NCI-H526 (cell line): ENCODE data around the gene PTGIS.

Experiments
- DNase-seq, 2 experiments: peaks; one replicate each; lab custom pipeline; 2025; lab: John Stamatoyannopoulos, UW

The PTGIS gene

GRCh38 chr20:49529470-49529869 lies 38.5 kb downstream of the PTGIS start:
- no peak for DNase-seq

- no peak for DNase-seq
Measured at GRCh38 chr20:49526568-49526967, 41.4 kb downstream of the PTGIS start.

- no peak for DNase-seq
Measured at GRCh38 chr20:49526056-49526455, 41.9 kb downstream of the PTGIS start.

GRCh38 chr20:49523767-49524360 lies 44.1 kb downstream of the PTGIS start:
- no peak for DNase-seq

- no peak for DNase-seq
Measured at GRCh38 chr20:49521356-49521755, 46.6 kb downstream of the PTGIS start.

- DNase-seq: no peak
Measured at GRCh38 chr20:49519777-49520359, 48.1 kb downstream of the PTGIS start.

GRCh38 chr20:49519212-49519712 lies 48.7 kb downstream of the PTGIS start:
- DNase-seq: no peak

GRCh38 chr20:49518576-49518975 lies 49.4 kb downstream of the PTGIS start:
- DNase-seq: no peak

GRCh38 chr20:49517805-49518100 lies 50.2 kb downstream of the PTGIS start:
- no peak for DNase-seq

- DNase-seq: no peak
Measured at GRCh38 chr20:49516916-49517804, 50.8 kb downstream of the PTGIS start.

GRCh38 chr20:49515586-49515985 lies 52.4 kb downstream of the PTGIS start:
- no peak for DNase-seq

- no peak for DNase-seq
Measured at GRCh38 chr20:49513517-49513916, 54.4 kb downstream of the PTGIS start.

- DNase-seq: no peak
Measured at GRCh38 chr20:49513009-49513408, 54.9 kb downstream of the PTGIS start.

- DNase-seq: no peak
Measured at GRCh38 chr20:49511788-49512525, 56.0 kb downstream of the PTGIS start.

GRCh38 chr20:49510562-49511122 lies 57.3 kb downstream of the PTGIS start:
- DNase-seq: no peak

- DNase-seq: peak; percentile 52 to 77
Measured at GRCh38 chr20:49508435-49509199, 59.3 kb downstream of the PTGIS start.

- peak in 1 of 2 experiments; percentile 30 for DNase-seq
Measured at GRCh38 chr20:49507741-49508434, 60.0 kb downstream of the PTGIS start.

GRCh38 chr20:49505518-49505917 lies 62.4 kb downstream of the PTGIS start:
- DNase-seq: peak; percentile 44 to 74

GRCh38 chr20:49503176-49503575 lies 64.8 kb downstream of the PTGIS start:
- no peak for DNase-seq

GRCh38 chr20:49501917-49502316 lies 66.0 kb downstream of the PTGIS start:
- no peak for DNase-seq

GRCh38 chr20:49497398-49497669 lies 70.6 kb downstream of the PTGIS start:
- DNase-seq: no peak
